ENCODE data around the gene CSAD.

DNA sequence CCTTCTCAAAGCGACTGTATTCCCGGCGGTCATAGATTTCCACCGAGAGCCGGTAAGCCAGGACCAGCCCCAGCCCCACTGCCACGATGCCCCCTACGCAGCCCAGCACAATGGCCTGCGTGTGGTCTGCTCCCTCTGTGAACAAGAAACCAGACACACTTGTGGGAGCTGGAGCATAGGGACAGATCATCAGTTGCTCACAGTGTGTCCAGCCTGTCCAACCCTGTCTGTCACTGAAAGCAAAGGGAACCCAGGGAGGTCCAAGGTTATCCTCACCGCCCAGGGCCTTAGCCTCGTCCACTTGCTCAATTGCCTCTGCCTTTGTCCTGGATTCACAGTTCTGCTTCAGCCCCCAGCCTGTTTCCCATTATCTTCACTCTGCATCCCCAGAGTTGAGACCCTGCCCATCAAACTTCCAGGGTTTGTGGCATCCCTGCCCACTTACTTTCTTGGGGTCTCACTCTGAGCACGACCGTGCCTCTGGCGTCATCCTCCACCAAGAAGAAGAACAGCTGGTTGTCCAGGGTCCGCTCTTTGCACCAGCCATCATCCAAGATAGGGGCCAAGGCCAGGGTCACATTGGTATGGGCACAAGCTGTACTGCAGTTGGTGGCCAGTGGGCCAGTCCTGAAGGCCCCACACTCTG lies 11.3 kb upstream of the CSAD start:
- TF ChIP-seq, protein P1, sequence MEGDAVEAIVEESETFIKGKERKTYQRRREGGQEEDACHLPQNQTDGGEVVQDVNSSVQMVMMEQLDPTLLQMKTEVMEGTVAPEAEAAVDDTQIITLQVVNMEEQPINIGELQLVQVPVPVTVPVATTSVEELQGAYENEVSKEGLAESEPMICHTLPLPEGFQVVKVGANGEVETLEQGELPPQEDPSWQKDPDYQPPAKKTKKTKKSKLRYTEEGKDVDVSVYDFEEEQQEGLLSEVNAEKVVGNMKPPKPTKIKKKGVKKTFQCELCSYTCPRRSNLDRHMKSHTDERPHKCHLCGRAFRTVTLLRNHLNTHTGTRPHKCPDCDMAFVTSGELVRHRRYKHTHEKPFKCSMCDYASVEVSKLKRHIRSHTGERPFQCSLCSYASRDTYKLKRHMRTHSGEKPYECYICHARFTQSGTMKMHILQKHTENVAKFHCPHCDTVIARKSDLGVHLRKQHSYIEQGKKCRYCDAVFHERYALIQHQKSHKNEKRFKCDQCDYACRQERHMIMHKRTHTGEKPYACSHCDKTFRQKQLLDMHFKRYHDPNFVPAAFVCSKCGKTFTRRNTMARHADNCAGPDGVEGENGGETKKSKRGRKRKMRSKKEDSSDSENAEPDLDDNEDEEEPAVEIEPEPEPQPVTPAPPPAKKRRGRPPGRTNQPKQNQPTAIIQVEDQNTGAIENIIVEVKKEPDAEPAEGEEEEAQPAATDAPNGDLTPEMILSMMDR (conservative IDR thresholded peaks at IDR 0.05; ENCODE audit: low read depth in 2 of 2): no peak
- no peak for TF ChIP-seq POLR2AphosphoS5 (IDR thresholded peaks at IDR 0.05; ENCODE audit: low read depth)
- TF ChIP-seq NANOG (IDR thresholded peaks at IDR 0.05; ENCODE audit: borderline replicate concordance): no peak
- TF ChIP-seq EZH2 (IDR thresholded peaks at IDR 0.05; ENCODE audit: low read depth, unreplicated experiment): no peak
- TF ChIP-seq EZH2phosphoT487 (IDR thresholded peaks at IDR 0.05; ENCODE audit: unreplicated experiment): no peak
- TF ChIP-seq ZNF331 (CRISPR knock-in tag; IDR thresholded peaks at IDR 0.05; ENCODE audit: low read depth): no peak
- TF ChIP-seq, protein P2, sequence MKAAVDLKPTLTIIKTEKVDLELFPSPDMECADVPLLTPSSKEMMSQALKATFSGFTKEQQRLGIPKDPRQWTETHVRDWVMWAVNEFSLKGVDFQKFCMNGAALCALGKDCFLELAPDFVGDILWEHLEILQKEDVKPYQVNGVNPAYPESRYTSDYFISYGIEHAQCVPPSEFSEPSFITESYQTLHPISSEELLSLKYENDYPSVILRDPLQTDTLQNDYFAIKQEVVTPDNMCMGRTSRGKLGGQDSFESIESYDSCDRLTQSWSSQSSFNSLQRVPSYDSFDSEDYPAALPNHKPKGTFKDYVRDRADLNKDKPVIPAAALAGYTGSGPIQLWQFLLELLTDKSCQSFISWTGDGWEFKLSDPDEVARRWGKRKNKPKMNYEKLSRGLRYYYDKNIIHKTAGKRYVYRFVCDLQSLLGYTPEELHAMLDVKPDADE (IDR thresholded peaks at IDR 0.05): no peak
- TF ChIP-seq, protein P3, sequence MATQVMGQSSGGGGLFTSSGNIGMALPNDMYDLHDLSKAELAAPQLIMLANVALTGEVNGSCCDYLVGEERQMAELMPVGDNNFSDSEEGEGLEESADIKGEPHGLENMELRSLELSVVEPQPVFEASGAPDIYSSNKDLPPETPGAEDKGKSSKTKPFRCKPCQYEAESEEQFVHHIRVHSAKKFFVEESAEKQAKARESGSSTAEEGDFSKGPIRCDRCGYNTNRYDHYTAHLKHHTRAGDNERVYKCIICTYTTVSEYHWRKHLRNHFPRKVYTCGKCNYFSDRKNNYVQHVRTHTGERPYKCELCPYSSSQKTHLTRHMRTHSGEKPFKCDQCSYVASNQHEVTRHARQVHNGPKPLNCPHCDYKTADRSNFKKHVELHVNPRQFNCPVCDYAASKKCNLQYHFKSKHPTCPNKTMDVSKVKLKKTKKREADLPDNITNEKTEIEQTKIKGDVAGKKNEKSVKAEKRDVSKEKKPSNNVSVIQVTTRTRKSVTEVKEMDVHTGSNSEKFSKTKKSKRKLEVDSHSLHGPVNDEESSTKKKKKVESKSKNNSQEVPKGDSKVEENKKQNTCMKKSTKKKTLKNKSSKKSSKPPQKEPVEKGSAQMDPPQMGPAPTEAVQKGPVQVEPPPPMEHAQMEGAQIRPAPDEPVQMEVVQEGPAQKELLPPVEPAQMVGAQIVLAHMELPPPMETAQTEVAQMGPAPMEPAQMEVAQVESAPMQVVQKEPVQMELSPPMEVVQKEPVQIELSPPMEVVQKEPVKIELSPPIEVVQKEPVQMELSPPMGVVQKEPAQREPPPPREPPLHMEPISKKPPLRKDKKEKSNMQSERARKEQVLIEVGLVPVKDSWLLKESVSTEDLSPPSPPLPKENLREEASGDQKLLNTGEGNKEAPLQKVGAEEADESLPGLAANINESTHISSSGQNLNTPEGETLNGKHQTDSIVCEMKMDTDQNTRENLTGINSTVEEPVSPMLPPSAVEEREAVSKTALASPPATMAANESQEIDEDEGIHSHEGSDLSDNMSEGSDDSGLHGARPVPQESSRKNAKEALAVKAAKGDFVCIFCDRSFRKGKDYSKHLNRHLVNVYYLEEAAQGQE (IDR thresholded peaks at IDR 0.05; ENCODE audit: unreplicated experiment): no peak
- no peak for TF ChIP-seq STAT1 (IDR thresholded peaks at IDR 0.05; ENCODE audit: unreplicated experiment)
- TF ChIP-seq ZNF114 (CRISPR knock-in tag; IDR thresholded peaks at IDR 0.05): no peak
- no peak for TF ChIP-seq CREB1 (CRISPR knock-in tag; IDR thresholded peaks at IDR 0.05; ENCODE audit: low read depth)
- TF ChIP-seq JUNB (IDR thresholded peaks at IDR 0.05; ENCODE audit: unreplicated experiment): no peak
- TF ChIP-seq, protein P4, sequence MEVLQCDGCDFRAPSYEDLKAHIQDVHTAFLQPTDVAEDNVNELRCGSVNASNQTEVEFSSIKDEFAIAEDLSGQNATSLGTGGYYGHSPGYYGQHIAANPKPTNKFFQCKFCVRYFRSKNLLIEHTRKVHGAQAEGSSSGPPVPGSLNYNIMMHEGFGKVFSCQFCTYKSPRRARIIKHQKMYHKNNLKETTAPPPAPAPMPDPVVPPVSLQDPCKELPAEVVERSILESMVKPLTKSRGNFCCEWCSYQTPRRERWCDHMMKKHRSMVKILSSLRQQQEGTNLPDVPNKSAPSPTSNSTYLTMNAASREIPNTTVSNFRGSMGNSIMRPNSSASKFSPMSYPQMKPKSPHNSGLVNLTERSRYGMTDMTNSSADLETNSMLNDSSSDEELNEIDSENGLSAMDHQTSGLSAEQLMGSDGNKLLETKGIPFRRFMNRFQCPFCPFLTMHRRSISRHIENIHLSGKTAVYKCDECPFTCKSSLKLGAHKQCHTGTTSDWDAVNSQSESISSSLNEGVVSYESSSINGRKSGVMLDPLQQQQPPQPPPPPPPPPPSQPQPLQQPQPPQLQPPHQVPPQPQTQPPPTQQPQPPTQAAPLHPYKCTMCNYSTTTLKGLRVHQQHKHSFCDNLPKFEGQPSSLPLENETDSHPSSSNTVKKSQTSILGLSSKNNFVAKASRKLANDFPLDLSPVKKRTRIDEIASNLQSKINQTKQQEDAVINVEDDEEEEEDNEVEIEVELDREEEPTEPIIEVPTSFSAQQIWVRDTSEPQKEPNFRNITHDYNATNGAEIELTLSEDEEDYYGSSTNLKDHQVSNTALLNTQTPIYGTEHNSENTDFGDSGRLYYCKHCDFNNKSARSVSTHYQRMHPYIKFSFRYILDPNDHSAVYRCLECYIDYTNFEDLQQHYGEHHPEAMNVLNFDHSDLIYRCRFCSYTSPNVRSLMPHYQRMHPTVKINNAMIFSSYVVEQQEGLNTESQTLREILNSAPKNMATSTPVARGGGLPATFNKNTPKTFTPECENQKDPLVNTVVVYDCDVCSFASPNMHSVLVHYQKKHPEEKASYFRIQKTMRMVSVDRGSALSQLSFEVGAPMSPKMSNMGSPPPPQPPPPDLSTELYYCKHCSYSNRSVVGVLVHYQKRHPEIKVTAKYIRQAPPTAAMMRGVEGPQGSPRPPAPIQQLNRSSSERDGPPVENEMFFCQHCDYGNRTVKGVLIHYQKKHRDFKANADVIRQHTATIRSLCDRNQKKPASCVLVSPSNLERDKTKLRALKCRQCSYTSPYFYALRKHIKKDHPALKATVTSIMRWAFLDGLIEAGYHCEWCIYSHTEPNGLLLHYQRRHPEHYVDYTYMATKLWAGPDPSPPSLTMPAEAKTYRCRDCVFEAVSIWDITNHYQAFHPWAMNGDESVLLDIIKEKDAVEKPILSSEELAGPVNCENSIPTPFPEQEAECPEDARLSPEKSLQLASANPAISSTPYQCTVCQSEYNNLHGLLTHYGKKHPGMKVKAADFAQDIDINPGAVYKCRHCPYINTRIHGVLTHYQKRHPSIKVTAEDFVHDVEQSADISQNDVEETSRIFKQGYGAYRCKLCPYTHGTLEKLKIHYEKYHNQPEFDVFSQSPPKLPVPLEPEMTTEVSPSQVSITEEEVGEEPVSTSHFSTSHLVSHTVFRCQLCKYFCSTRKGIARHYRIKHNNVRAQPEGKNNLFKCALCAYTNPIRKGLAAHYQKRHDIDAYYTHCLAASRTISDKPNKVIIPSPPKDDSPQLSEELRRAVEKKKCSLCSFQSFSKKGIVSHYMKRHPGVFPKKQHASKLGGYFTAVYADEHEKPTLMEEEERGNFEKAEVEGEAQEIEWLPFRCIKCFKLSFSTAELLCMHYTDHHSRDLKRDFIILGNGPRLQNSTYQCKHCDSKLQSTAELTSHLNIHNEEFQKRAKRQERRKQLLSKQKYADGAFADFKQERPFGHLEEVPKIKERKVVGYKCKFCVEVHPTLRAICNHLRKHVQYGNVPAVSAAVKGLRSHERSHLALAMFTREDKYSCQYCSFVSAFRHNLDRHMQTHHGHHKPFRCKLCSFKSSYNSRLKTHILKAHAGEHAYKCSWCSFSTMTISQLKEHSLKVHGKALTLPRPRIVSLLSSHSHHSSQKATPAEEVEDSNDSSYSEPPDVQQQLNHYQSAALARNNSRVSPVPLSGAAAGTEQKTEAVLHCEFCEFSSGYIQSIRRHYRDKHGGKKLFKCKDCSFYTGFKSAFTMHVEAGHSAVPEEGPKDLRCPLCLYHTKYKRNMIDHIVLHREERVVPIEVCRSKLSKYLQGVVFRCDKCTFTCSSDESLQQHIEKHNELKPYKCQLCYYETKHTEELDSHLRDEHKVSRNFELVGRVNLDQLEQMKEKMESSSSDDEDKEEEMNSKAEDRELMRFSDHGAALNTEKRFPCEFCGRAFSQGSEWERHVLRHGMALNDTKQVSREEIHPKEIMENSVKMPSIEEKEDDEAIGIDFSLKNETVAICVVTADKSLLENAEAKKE (CRISPR knock-in tag; IDR thresholded peaks at IDR 0.05): no peak
